GM12878 (cell line): Measurements from ENCODE around the gene PBRM1. TPM values are rescaled to one million over a fixed set of nuclear protein-coding genes. Genes with fewer than 3 reads are reported as not detected.

Source experiments
- ATAC-seq: fragments of 200-7000 bp; cut with Tn5 transposase; 3 replicates; pipeline ENCODE4 v1.9.1; 2020; ENCODE audit warnings: mild to moderate bottlenecking, moderate library complexity
- BruUV-seq: library from RNA; stranded (reverse); fragments of 400-500 nt; replicated peaks from 2 replicates; lab custom pipeline; 2021; lab: Mats Ljungman, UMichigan
- CTCF ChIA-PET: fragments of 300-600 bp; sonication (Branson Sonifier 250); formaldehyde crosslinking; extraction: SDS; loops from one replicate; lab custom pipeline; 2021; ENCODE audit warnings: inconsistent platforms; lab: Yijun Ruan, JAX
- POLR2A ChIA-PET: fragments of 350-600 bp; formaldehyde crosslinking; extraction: SDS; loops from one replicate; lab custom pipeline; 2021; ENCODE audit warnings: inconsistent platforms; lab: Charles Lee
- RAD21 ChIA-PET: fragments of 300-600 bp; sonication (Branson Sonifier 250); formaldehyde crosslinking; loops from one replicate; lab custom pipeline; 2023; ENCODE audit warnings: antibody characterized with exemption; ENCODE audit not compliant: unreplicated experiment; lab: Charles Lee
- SMC1A ChIA-PET: fragments of 300-600 bp; sonication (Branson Sonifier 250); formaldehyde crosslinking; loops from one replicate; lab custom pipeline; 2023; ENCODE audit not compliant: unreplicated experiment, uncharacterized antibody; lab: Charles Lee
- DNase-seq: peaks from one replicate; pipeline ENCODE4 v3.0.0-alpha.2; 2011; ENCODE audit warnings: low read depth, low spot score
- FAIRE-seq: peaks from 3 replicates; lab custom pipeline; 2011; peaks lifted over from hg19 to GRCh38; lab: Jason Lieb, UNC
- H2AFZ ChIP-seq: 2 replicates; pipeline ENCODE4 v1.6.0; 2011; ENCODE audit warnings: low read depth, low read length, control low read depth; ENCODE audit not compliant: control insufficient read depth
- H3K27ac ChIP-seq: 2 replicates; pipeline ENCODE4 v1.5.1; 2011; ENCODE audit warnings: control low read depth; ENCODE audit not compliant: control insufficient read depth, insufficient read depth
- H3K27me3 ChIP-seq, 2 experiments: replicated peaks in 1 of 2; 2 replicates each; pipeline versions ENCODE4 v1.6.0 to v1.6.1; 2011; ENCODE audit warnings: low read length in 1 of 2; ENCODE audit not compliant: control insufficient read depth in 2 of 2, insufficient read depth in 2 of 2
- H3K36me3 ChIP-seq, 2 experiments: 2 replicates each; pipeline ENCODE4 v1.5.1; 2011; ENCODE audit warnings: low read length in 1 of 2; ENCODE audit not compliant: control insufficient read depth in 2 of 2, insufficient read depth in 2 of 2
- H3K4me1 ChIP-seq: 2 replicates; pipeline ENCODE4 v1.6.1; 2011; ENCODE audit warnings: mild to moderate bottlenecking, low read length, moderate library complexity, mixed read lengths; ENCODE audit not compliant: control insufficient read depth, insufficient read depth
- H3K4me2 ChIP-seq: 2 replicates; pipeline ENCODE4 v1.6.0; 2011; ENCODE audit warnings: control low read depth; ENCODE audit not compliant: control insufficient read depth, insufficient read depth
- H3K4me3 ChIP-seq: fragments of 200-600 bp; sonication (generic); 2 replicates; pipeline ENCODE4 v1.5.1; 2016
- H3K79me2 ChIP-seq: 2 replicates; pipeline ENCODE4 v1.6.0; 2011; ENCODE audit warnings: low read length; ENCODE audit not compliant: control insufficient read depth, insufficient read depth
- H3K9ac ChIP-seq: 2 replicates; pipeline ENCODE4 v1.8.0; 2011; ENCODE audit warnings: low read length, control low read depth, mixed read lengths; ENCODE audit not compliant: control insufficient read depth, insufficient read depth
- H3K9me3 ChIP-seq: replicated peaks from 3 replicates; pipeline ENCODE4 v1.5.1; 2011; ENCODE audit warnings: mild to moderate bottlenecking, low read length; ENCODE audit not compliant: control insufficient read depth, insufficient read depth
- H4K20me1 ChIP-seq: 2 replicates; pipeline ENCODE4 v1.6.0; 2011; ENCODE audit not compliant: control insufficient read depth, insufficient read depth
- CHD1 ChIP-seq: IDR thresholded peaks from 2 replicates; pipeline ENCODE4 v1.6.1; 2012; ENCODE audit warnings: low read depth, low read length, improper control_type of control experiment
- KAT2A ChIP-seq: conservative IDR thresholded peaks from 2 replicates; pipeline ENCODE4 v1.6.1; 2011; ENCODE audit warnings: low read depth, low read length; ENCODE audit not compliant: control insufficient read depth
- MYC ChIP-seq: IDR thresholded peaks from 2 replicates; pipeline ENCODE4 v1.6.1; 2011; ENCODE audit warnings: mild to moderate bottlenecking, low read length, moderate library complexity, inconsistent platforms; ENCODE audit not compliant: insufficient read depth, insufficient replicate concordance, insufficient read length, severe bottlenecking
- NFYA ChIP-seq: IDR thresholded peaks from 2 replicates; pipeline ENCODE4 v1.6.1; 2011; ENCODE audit warnings: low read depth, mild to moderate bottlenecking, low read length, improper control_type of control experiment, borderline replicate concordance
- RCOR1 ChIP-seq: conservative IDR thresholded peaks from 2 replicates; pipeline ENCODE4 v1.6.1; 2012; ENCODE audit warnings: low read depth, low read length, improper control_type of control experiment
- SIX5 ChIP-seq: IDR thresholded peaks from 2 replicates; pipeline ENCODE4 v1.6.1; 2011; ENCODE audit warnings: mild to moderate bottlenecking, low read depth, low read length, moderate library complexity; ENCODE audit not compliant: severe bottlenecking
- SREBF1 ChIP-seq: IDR thresholded peaks from 2 replicates; pipeline ENCODE4 v1.6.1; 2012; ENCODE audit warnings: mild to moderate bottlenecking, low read length
- YY1 ChIP-seq: IDR thresholded peaks from 2 replicates; pipeline ENCODE4 v1.6.1; 2011; ENCODE audit warnings: low read depth, mild to moderate bottlenecking, low read length
- ZNF217 ChIP-seq: fragments of 450-650 bp; IDR thresholded peaks from 2 replicates; pipeline ENCODE4 v1.6.1; 2017; ENCODE audit warnings: antibody characterized with exemption, mild to moderate bottlenecking
- ZNF274 ChIP-seq: IDR thresholded peaks from one replicate; pipeline ENCODE4 v1.8.0; 2011; ENCODE audit not compliant: insufficient read length, insufficient read depth
- ZNF384 ChIP-seq: IDR thresholded peaks from 2 replicates; pipeline ENCODE4 v1.6.1; 2012; ENCODE audit warnings: low read depth, mild to moderate bottlenecking, low read length, improper control_type of control experiment, borderline replicate concordance
- ZZZ3 ChIP-seq: IDR thresholded peaks from 2 replicates; pipeline ENCODE4 v1.6.1; 2011; ENCODE audit warnings: low read depth; ENCODE audit not compliant: control insufficient read depth, insufficient read length
- WGBS: methylation state at CpG from one replicate; pipeline ENCODE4 v1.1.6; 2016; ENCODE audit warnings: low lambda C conversion rate; ENCODE audit not compliant: insufficient replicate concordance, insufficient coverage; ENCODE audit errors: missing lambda C conversion rate; 5-methylcytosine and 5-hydroxymethylcytosine counted together
- in situ Hi-C: fragments of 300-500 bp; cut with MboI; formaldehyde crosslinking; loops from 9 replicates; pipeline ENCODE4 v1.14.3; 2018; ENCODE audit warnings: mixed read lengths
- intact Hi-C: fragments of 100-400 bp; cut with micrococcal nuclease; formaldehyde crosslinking; loops from one replicate; pipeline ENCODE4 v1.14.2; 2022; ENCODE audit not compliant: unreplicated experiment
- polyA plus RNA-seq, 11 experiments: library from polyadenylated mRNA; depleted of rRNA in 4 of 11; unstranded in 6 of 11; stranded (reverse) in 5 of 11; fragments of >200 nt; fragmentation: Nextera tagmentation in 4 of 11; fragmentation: Illumina TruSeq in 1 of 11; extraction: Ambion mirVana in 4 of 11; extraction: Trizol in 1 of 11; gene quantifications; 1 replicate in 1 of 11; 2 replicates in 10 of 11; pipeline versions ENCODE4 v1.2.1 to v1.2.3, GENCODE V29; 2011 to 2016; ENCODE audit warnings: inconsistent platforms in 2 of 11, missing spikeins in 2 of 11, low read depth in 1 of 11
- total RNA-seq, 4 experiments: library from RNA; depleted of rRNA in 3 of 4; stranded (reverse); fragments of >200 nt in 3 of 4; fragmentation: Illumina TruSeq in 1 of 4; extraction: Trizol in 1 of 4; gene quantifications; 2 replicates each; pipeline versions ENCODE4 v1.2.1 to v1.2.3, GENCODE V29; 2013 to 2021
- TF ChIP-seq, protein P1 (sequence below): IDR thresholded peaks from 2 replicates; pipeline ENCODE4 v1.6.1; 2011; ENCODE audit warnings: borderline replicate concordance, low read depth, mild to moderate bottlenecking, moderate library complexity, low read length; ENCODE audit not compliant: insufficient read depth, poor library complexity, severe bottlenecking
- TF ChIP-seq, protein P2 (sequence below): fragments of 450-650 bp; conservative IDR thresholded peaks from 2 replicates; pipeline ENCODE4 v1.6.1; 2017; ENCODE audit warnings: mild to moderate bottlenecking, moderate library complexity
- TF ChIP-seq, protein P3 (sequence below): fragments of 450-650 bp; IDR thresholded peaks from 2 replicates; pipeline ENCODE4 v1.6.1; 2016; ENCODE audit warnings: mild to moderate bottlenecking
- TF ChIP-seq, protein P4 (sequence below), 3 experiments: IDR thresholded peaks in 2 of 3; conservative IDR thresholded peaks in 1 of 3; 2 replicates each; pipeline ENCODE4 v1.5.1; 2011; ENCODE audit warnings: low read depth in 3 of 3, low read length in 3 of 3, mild to moderate bottlenecking in 3 of 3, control low read depth in 2 of 3, moderate library complexity in 2 of 3, inconsistent platforms in 1 of 3, mixed read lengths in 1 of 3; ENCODE audit not compliant: control insufficient read depth in 2 of 3, insufficient read depth in 1 of 3; ENCODE audit errors: extremely low read depth in 1 of 3

The PBRM1 gene
- total and polyA plus RNA-seq, 10 of the 15 experiments (the other 5 are each of a cell fraction or from before 2014, with no cell fraction given): 8.9 to 88.9 (median 39.3) TPM

DNA sequence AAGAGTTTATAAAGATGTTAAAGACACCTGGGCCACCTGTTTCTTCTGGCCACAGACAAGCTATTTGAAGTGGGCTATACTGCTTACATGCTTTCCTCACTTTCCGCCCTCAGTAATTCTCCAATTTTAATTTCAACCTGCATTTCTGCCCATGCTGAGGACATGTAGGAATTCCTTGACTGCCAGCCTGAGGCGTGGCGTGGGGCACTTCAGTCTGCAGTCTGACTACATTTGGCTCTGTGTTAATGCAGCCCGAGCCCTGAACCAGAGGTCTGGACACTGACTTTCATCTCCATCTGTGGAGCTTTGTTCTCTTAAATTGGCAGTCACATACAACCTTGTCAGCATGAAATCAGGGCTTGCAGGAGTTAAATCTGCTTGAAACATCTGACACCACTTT lies 140.8 kb downstream of the PBRM1 start:
- Histone ChIP-seq H3K4me3 (no peak overlapping the region), H2AFZ (no peak overlapping the region), H4K20me1 (no peaks in the 10 kb centered on the region), H3K36me3 (peaks cover 1 to 27% of the 10 kb centered on the region in 2 experiments; a peak in 3 of 4 replicates), H3K9ac (no peak overlapping the region), H3K27ac (no peak overlapping the region), H3K4me1 (no peaks in the 10 kb centered on the region), H3K27me3 (no peaks in the 10 kb centered on the region), H3K4me2 (no peak overlapping the region), H3K9me3 (no peaks in the 10 kb centered on the region), H3K79me2 (peaks cover 6% of the 10 kb centered on the region)
- no TSS peak for BruUV-seq
- 98% methylated on average over 4 of the region's 4 CpGs for WGBS
- ChIA-PET CTCF (interaction anchor here (0.8 to 1.1 kb wide), 3 partner anchors 18 to 26 kb away, joined by 3 to 5 read pairs (median 3); no protein-coding TSS in a partner anchor), RAD21 (interaction anchor here (0.7 kb wide), 1 partner anchor 9 kb away, joined by 3 read pairs; the partner anchor contains the start of gene UQCC5), SMC1A (interaction anchor here (0.6 to 1.0 kb wide), 2 partner anchors 149 to 860 kb away, joined by 3 read pairs; no protein-coding TSS in a partner anchor), POLR2A (interaction anchor here (1.5 kb wide), 1 partner anchor 9 kb away, joined by 7 read pairs; the partner anchor contains the start of gene UQCC5)
- FAIRE-seq (no peak), ATAC-seq (no peak), DNase-seq (no peak)
- intact Hi-C loops: no loop called here
- in situ Hi-C loops: no loop called here
- TF ChIP-seq, protein P1, sequence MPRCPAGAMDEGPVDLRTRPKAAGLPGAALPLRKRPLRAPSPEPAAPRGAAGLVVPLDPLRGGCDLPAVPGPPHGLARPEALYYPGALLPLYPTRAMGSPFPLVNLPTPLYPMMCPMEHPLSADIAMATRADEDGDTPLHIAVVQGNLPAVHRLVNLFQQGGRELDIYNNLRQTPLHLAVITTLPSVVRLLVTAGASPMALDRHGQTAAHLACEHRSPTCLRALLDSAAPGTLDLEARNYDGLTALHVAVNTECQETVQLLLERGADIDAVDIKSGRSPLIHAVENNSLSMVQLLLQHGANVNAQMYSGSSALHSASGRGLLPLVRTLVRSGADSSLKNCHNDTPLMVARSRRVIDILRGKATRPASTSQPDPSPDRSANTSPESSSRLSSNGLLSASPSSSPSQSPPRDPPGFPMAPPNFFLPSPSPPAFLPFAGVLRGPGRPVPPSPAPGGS: no peak
- no peak for TF ChIP-seq MYC
- no peak for TF ChIP-seq SIX5
- no peak for TF ChIP-seq ZNF274
- TF ChIP-seq ZZZ3: no peak
- no peak for TF ChIP-seq ZNF384
- TF ChIP-seq, protein P2, sequence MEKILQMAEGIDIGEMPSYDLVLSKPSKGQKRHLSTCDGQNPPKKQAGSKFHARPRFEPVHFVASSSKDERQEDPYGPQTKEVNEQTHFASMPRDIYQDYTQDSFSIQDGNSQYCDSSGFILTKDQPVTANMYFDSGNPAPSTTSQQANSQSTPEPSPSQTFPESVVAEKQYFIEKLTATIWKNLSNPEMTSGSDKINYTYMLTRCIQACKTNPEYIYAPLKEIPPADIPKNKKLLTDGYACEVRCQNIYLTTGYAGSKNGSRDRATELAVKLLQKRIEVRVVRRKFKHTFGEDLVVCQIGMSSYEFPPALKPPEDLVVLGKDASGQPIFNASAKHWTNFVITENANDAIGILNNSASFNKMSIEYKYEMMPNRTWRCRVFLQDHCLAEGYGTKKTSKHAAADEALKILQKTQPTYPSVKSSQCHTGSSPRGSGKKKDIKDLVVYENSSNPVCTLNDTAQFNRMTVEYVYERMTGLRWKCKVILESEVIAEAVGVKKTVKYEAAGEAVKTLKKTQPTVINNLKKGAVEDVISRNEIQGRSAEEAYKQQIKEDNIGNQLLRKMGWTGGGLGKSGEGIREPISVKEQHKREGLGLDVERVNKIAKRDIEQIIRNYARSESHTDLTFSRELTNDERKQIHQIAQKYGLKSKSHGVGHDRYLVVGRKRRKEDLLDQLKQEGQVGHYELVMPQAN: no peak
- no peak for TF ChIP-seq SREBF1
- no peak for TF ChIP-seq CHD1
- TF ChIP-seq, protein P3, sequence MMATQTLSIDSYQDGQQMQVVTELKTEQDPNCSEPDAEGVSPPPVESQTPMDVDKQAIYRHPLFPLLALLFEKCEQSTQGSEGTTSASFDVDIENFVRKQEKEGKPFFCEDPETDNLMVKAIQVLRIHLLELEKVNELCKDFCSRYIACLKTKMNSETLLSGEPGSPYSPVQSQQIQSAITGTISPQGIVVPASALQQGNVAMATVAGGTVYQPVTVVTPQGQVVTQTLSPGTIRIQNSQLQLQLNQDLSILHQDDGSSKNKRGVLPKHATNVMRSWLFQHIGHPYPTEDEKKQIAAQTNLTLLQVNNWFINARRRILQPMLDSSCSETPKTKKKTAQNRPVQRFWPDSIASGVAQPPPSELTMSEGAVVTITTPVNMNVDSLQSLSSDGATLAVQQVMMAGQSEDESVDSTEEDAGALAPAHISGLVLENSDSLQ: no peak
- no peak for TF ChIP-seq ZNF217
- no peak for TF ChIP-seq RCOR1
- TF ChIP-seq, protein P4, sequence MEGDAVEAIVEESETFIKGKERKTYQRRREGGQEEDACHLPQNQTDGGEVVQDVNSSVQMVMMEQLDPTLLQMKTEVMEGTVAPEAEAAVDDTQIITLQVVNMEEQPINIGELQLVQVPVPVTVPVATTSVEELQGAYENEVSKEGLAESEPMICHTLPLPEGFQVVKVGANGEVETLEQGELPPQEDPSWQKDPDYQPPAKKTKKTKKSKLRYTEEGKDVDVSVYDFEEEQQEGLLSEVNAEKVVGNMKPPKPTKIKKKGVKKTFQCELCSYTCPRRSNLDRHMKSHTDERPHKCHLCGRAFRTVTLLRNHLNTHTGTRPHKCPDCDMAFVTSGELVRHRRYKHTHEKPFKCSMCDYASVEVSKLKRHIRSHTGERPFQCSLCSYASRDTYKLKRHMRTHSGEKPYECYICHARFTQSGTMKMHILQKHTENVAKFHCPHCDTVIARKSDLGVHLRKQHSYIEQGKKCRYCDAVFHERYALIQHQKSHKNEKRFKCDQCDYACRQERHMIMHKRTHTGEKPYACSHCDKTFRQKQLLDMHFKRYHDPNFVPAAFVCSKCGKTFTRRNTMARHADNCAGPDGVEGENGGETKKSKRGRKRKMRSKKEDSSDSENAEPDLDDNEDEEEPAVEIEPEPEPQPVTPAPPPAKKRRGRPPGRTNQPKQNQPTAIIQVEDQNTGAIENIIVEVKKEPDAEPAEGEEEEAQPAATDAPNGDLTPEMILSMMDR (IDR thresholded peaks at IDR 0.05 in 2 of 3, conservative IDR thresholded peaks at IDR 0.05 in 1 of 3; ENCODE audit: control insufficient read depth in 2 of 3, extremely low read depth in 1 of 3, insufficient read depth in 1 of 3, low read depth in 3 of 3, low read length in 3 of 3): no peak
- no peak for TF ChIP-seq KAT2A
- TF ChIP-seq YY1: no peak
- TF ChIP-seq NFYA: no peak
